Inflammatory macrophage (primary cell): ENCODE measurements around the gene CNKSR1.

Experiments used
- DNase-seq, 2 donors: peaks; one replicate each; pipeline ENCODE4 v3.0.0-alpha.2; 2020 to 2022

CNKSR1 gene

GRCh38 chr1:26160527-26161414, 16.5 kb upstream of the CNKSR1 start:
- no peak for DNase-seq

GRCh38 chr1:26161415-26162219, 15.7 kb upstream of the CNKSR1 start:
- DNase-seq: peak; percentile 47 to 69

- DNase-seq: no peak
These were observed 15.0 kb upstream of the CNKSR1 start for GRCh38 chr1:26162220-26162709.

- no peak for DNase-seq
These were observed 13.6 kb upstream of the CNKSR1 start for GRCh38 chr1:26163684-26164035.

- DNase-seq: peak in 1 of 2 donors; percentile 51
These were observed 13.0 kb upstream of the CNKSR1 start for GRCh38 chr1:26164036-26164860.

- peak in 1 of 2 donors; percentile 42 for DNase-seq
These were observed 12.1 kb upstream of the CNKSR1 start for GRCh38 chr1:26164861-26165842.

- no peak for DNase-seq
These were observed 10.5 kb upstream of the CNKSR1 start for GRCh38 chr1:26166719-26167281.

GRCh38 chr1:26168410-26169197, 8.7 kb upstream of the CNKSR1 start, which contains the start of gene C1orf232:
TSS of gene C1orf232 (minus strand) at chr1:26168963. CDS start at chr1:26168499, 464 bp downstream.
- no peak for DNase-seq

- DNase-seq: no peak
These were observed 8.1 kb upstream of the CNKSR1 start for GRCh38 chr1:26169198-26169554.

GRCh38 chr1:26169669-26170471, 7.4 kb upstream of the CNKSR1 start, which contains the start of gene ZNF593:
TSS of gene ZNF593 (plus strand) at chr1:26169908. CDS start at chr1:26169984, 76 bp downstream.
- peak; percentile 92 to 96 for DNase-seq

GRCh38 chr1:26170472-26170821, 6.8 kb upstream of the CNKSR1 start:
- no peak for DNase-seq

GRCh38 chr1:26171084-26172072, 5.9 kb upstream of the CNKSR1 start, which contains the start of gene ZNF593OS:
TSS of gene ZNF593OS (minus strand) at chr1:26171832. CDS start at chr1:26171661, 171 bp downstream.
- DNase-seq: no peak

- DNase-seq: no peak
These were observed 1.9 kb upstream of the CNKSR1 start for GRCh38 chr1:26175346-26175745.

GRCh38 chr1:26180010-26180506, 2.8 kb downstream of the CNKSR1 start:
- no peak for DNase-seq

GRCh38 chr1:26181586-26182382, 4.5 kb downstream of the CNKSR1 start:
- DNase-seq: no peak

- DNase-seq: no peak
These were observed 5.0 kb downstream of the CNKSR1 start for GRCh38 chr1:26182383-26182696.

- no peak for DNase-seq
These were observed 6.8 kb downstream of the CNKSR1 start for GRCh38 chr1:26184086-26184485.
